HUES64 (cell line): ENCODE measurements around the gene PLCB1.

Source experiments
- H3K27ac ChIP-seq: 2 replicates; pipeline ENCODE4 v1.7.0; 2013; ENCODE audit warnings: low read depth, low read length, inconsistent platforms
- H3K27me3 ChIP-seq: 2 replicates; pipeline ENCODE4 v1.6.1; 2013; ENCODE audit warnings: mild to moderate bottlenecking, low read length; ENCODE audit not compliant: insufficient read depth
- H3K36me3 ChIP-seq: 2 replicates; pipeline ENCODE4 v1.6.1; 2013; ENCODE audit warnings: mild to moderate bottlenecking, low read length; ENCODE audit not compliant: insufficient read depth
- H3K4me1 ChIP-seq: 2 replicates; pipeline ENCODE4 v1.6.1; 2013; ENCODE audit warnings: mild to moderate bottlenecking, low read length, moderate library complexity; ENCODE audit not compliant: insufficient read depth
- H3K4me3 ChIP-seq: 2 replicates; pipeline ENCODE4 v1.5.1; 2013; ENCODE audit warnings: mild to moderate bottlenecking, low read length, moderate library complexity
- H3K9ac ChIP-seq: 2 replicates; pipeline ENCODE4 v1.6.1; 2013; ENCODE audit warnings: mild to moderate bottlenecking, low read depth, low read length
- H3K9me3 ChIP-seq: 2 replicates; pipeline ENCODE4 v1.6.1; 2013; ENCODE audit warnings: low read depth, low read length; ENCODE audit not compliant: insufficient read depth
- WGBS: fragments of 150-250, 120-280 bp; methylation state at CpG from one replicate; pipeline ENCODE4 v1.1.7; 2013; ENCODE audit warnings: missing lambda C conversion rate; 5-methylcytosine and 5-hydroxymethylcytosine counted together

Gene PLCB1

GRCh38 chr20:8116067-8116811 lies 15.8 kb upstream of the PLCB1 start:
- H3K4me1 ChIP-seq: 0 out of 2 replicates have a peak, but pooled peaks cover 5% of the 10 kb centered on the region
- H3K27me3 ChIP-seq: no peaks in the 10 kb centered on the region
- H3K36me3 ChIP-seq: no peaks in the 10 kb centered on the region
- H3K4me3 ChIP-seq: no peak overlapping the region
- H3K9ac ChIP-seq: no peak overlapping the region
- WGBS: 91% methylated on average over 5 of the region's 5 CpGs
- H3K27ac ChIP-seq: no peak overlapping the region
- H3K9me3 ChIP-seq: no peaks in the 10 kb centered on the region

- Histone ChIP-seq H3K27ac (no peak overlapping the region), H3K4me1 (0 out of 2 replicates have a peak, but pooled peaks cover 5% of the 10 kb centered on the region)
- WGBS: 100% methylated on average over 3 of the region's 3 CpGs
Measured at GRCh38 chr20:8117636-8118035, 14.4 kb upstream of the PLCB1 start.

GRCh38 chr20:8118039-8118438 lies 14.0 kb upstream of the PLCB1 start:
- no peak overlapping the region for H3K9ac ChIP-seq
- no peaks in the 10 kb centered on the region for H3K9me3 ChIP-seq
- H3K4me1 ChIP-seq: 0 out of 2 replicates have a peak, but pooled peaks cover 5% of the 10 kb centered on the region
- no peak overlapping the region for H3K4me3 ChIP-seq
- no peak overlapping the region for H3K27ac ChIP-seq
- no peaks in the 10 kb centered on the region for H3K36me3 ChIP-seq
- 93% methylated on average over 1 of the region's 1 CpG for WGBS
- H3K27me3 ChIP-seq: no peaks in the 10 kb centered on the region

More at GRCh38 chr20:8117636-8118035, 14.4 kb upstream of the PLCB1 start:
- no peaks in the 10 kb centered on the region for H3K27me3 ChIP-seq
- H3K4me3 ChIP-seq: no peak overlapping the region
- no peaks in the 10 kb centered on the region for H3K9me3 ChIP-seq
- H3K36me3 ChIP-seq: no peaks in the 10 kb centered on the region
- H3K9ac ChIP-seq: no peak overlapping the region

GRCh38 chr20:8118760-8119159 lies 13.3 kb upstream of the PLCB1 start:
- Histone ChIP-seq H3K27ac (no peak overlapping the region), H3K27me3 (no peaks in the 10 kb centered on the region), H3K4me3 (no peak overlapping the region), H3K36me3 (no peaks in the 10 kb centered on the region), H3K9me3 (no peaks in the 10 kb centered on the region), H3K9ac (no peak overlapping the region), H3K4me1 (0 out of 2 replicates have a peak, but pooled peaks cover 5% of the 10 kb centered on the region)
- WGBS: 100% methylated on average over 1 of the region's 1 CpG

- Histone ChIP-seq H3K36me3 (no peaks in the 10 kb centered on the region), H3K27me3 (no peaks in the 10 kb centered on the region), H3K27ac (no peak overlapping the region), H3K9ac (no peak overlapping the region), H3K4me1 (peaks cover 8% of the 10 kb centered on the region; the same call in 1 of the 2 replicates), H3K4me3 (no peak overlapping the region), H3K9me3 (no peaks in the 10 kb centered on the region)
- 100% methylated on average over 1 of the region's 1 CpG for WGBS
Measured at GRCh38 chr20:8121666-8122065, 10.4 kb upstream of the PLCB1 start.

- no peak overlapping the region for H3K9ac ChIP-seq
- H3K36me3 ChIP-seq: no peaks in the 10 kb centered on the region
- H3K9me3 ChIP-seq: no peaks in the 10 kb centered on the region
- H3K27me3 ChIP-seq: no peaks in the 10 kb centered on the region
- H3K4me3 ChIP-seq: no peak overlapping the region
- peaks cover 28% of the 10 kb centered on the region; the same call in 1 of the 2 replicates for H3K4me1 ChIP-seq
- no peak overlapping the region for H3K27ac ChIP-seq
Measured at GRCh38 chr20:8124639-8125038, 7.4 kb upstream of the PLCB1 start.

GRCh38 chr20:8126181-8126580 lies 5.9 kb upstream of the PLCB1 start:
- Histone ChIP-seq H3K27me3 (peaks cover 13% of the 10 kb centered on the region), H3K4me3 (no peak overlapping the region), H3K27ac (no peak overlapping the region), H3K36me3 (no peaks in the 10 kb centered on the region), H3K9me3 (no peaks in the 10 kb centered on the region), H3K9ac (no peak overlapping the region), H3K4me1 (peaks cover 28% of the 10 kb centered on the region; the same call in 1 of the 2 replicates)
- WGBS: 97% methylated on average over 4 of the region's 4 CpGs

- 84% methylated on average over 1 of the region's 1 CpG for WGBS
- Histone ChIP-seq H3K27ac (no peak overlapping the region), H3K36me3 (no peaks in the 10 kb centered on the region), H3K9me3 (no peaks in the 10 kb centered on the region), H3K4me3 (no peak overlapping the region), H3K27me3 (peaks cover 14% of the 10 kb centered on the region), H3K4me1 (peaks cover 28% of the 10 kb centered on the region; the same call in 1 of the 2 replicates), H3K9ac (no peak overlapping the region)
Measured at GRCh38 chr20:8126841-8127378, 5.2 kb upstream of the PLCB1 start.

GRCh38 chr20:8127553-8128255 lies 4.4 kb upstream of the PLCB1 start:
- peaks cover 20% of the 10 kb centered on the region for H3K27me3 ChIP-seq
- no peaks in the 10 kb centered on the region for H3K36me3 ChIP-seq
- H3K4me1 ChIP-seq: peaks cover 28% of the 10 kb centered on the region; the same call in 1 of the 2 replicates
- H3K9me3 ChIP-seq: no peaks in the 10 kb centered on the region
- H3K4me3 ChIP-seq: no peak overlapping the region
- H3K9ac ChIP-seq: no peak overlapping the region
- no peak overlapping the region for H3K27ac ChIP-seq
- 95% methylated on average over 4 of the region's 6 CpGs for WGBS

GRCh38 chr20:8128291-8129060 lies 3.6 kb upstream of the PLCB1 start:
- Histone ChIP-seq H3K9me3 (no peaks in the 10 kb centered on the region), H3K27ac (no peak overlapping the region), H3K4me3 (no peak overlapping the region), H3K4me1 (peaks cover 28% of the 10 kb centered on the region; the same call in 1 of the 2 replicates), H3K36me3 (no peaks in the 10 kb centered on the region), H3K27me3 (peaks cover 28% of the 10 kb centered on the region), H3K9ac (no peak overlapping the region)
- 75% methylated on average over 5 of the region's 5 CpGs for WGBS
